ENCODE measurements around the gene ARRDC4. TPM values are rescaled to one million over a fixed set of nuclear protein-coding genes. Genes with fewer than 3 reads are reported as not detected.

Gene ARRDC4
- total and polyA plus RNA-seq, 12 donors = 15.1 to 61.9 (median 25.3) TPM

GRCh38 chr15:97947465-97948260 is 12.8 kb upstream of the ARRDC4 start:
- H3K9me3 ChIP-seq (replicated peaks in 1 of 3) = no peaks in the 10 kb centered on the region
- 81 to 87% (median 84%) methylated on average over 14 of the region's 14 CpGs for WGBS, 4 donors
- no peaks in the 10 kb centered on the region for H3K4me1 ChIP-seq (replicated peaks in 1 of 2)
- no peak overlapping the region for H3K27ac ChIP-seq
- no peak overlapping the region for H3K4me3 ChIP-seq
- intact Hi-C loops (cut with DNase I) = no loop called here
- H3K36me3 ChIP-seq (replicated peaks in 1 of 2) = no peaks in the 10 kb centered on the region
- no peaks in the 10 kb centered on the region for H3K27me3 ChIP-seq
- no peak for DNase-seq
- no peak for TF ChIP-seq POLR2A (IDR thresholded peaks at IDR 0.05)
- no peak for TF ChIP-seq CTCF (IDR thresholded peaks at IDR 0.05)

DNA sequence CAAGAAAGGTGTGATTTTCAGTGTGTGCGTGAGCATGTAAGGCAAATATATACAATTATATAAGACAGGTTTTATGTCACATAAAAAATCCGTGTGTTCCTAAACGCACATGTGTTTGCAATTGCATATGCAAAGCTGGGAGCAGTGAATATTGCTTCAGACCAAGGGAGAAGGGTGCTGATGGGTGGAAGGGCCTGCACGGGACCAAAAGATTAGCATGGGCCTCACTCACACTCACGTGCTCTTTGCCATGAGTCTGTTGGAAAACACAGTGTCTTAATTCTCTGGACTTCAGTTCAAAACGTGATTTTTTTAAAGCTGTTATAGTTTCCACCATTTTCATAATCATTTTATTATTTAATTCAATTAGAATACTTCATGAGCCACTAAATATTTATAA is 7.2 kb upstream of the ARRDC4 start:
- Histone ChIP-seq H3K4me3 (no peak overlapping the region), H3K27me3 (no peaks in the 10 kb centered on the region), H3K4me1 (replicated peaks in 1 of 2) (no peaks in the 10 kb centered on the region), H3K27ac (no peak overlapping the region), H3K36me3 (replicated peaks in 1 of 2) (no peaks in the 10 kb centered on the region), H3K9me3 (replicated peaks in 1 of 3) (no peaks in the 10 kb centered on the region)
- DNase-seq = no peak
- no peak for TF ChIP-seq POLR2A (IDR thresholded peaks at IDR 0.05)
- no peak for TF ChIP-seq CTCF (IDR thresholded peaks at IDR 0.05)
- WGBS, 4 donors = 75 to 83% (median 79%) methylated on average over 6 of the region's 6 CpGs
- intact Hi-C loops (cut with DNase I) = no loop called here

GRCh38 chr15:97953748-97954147 is 6.8 kb upstream of the ARRDC4 start:
- TF ChIP-seq CTCF (IDR thresholded peaks at IDR 0.05) (no peak), POLR2A (IDR thresholded peaks at IDR 0.05) (no peak)
- intact Hi-C loops (cut with DNase I) = no loop called here

DNA sequence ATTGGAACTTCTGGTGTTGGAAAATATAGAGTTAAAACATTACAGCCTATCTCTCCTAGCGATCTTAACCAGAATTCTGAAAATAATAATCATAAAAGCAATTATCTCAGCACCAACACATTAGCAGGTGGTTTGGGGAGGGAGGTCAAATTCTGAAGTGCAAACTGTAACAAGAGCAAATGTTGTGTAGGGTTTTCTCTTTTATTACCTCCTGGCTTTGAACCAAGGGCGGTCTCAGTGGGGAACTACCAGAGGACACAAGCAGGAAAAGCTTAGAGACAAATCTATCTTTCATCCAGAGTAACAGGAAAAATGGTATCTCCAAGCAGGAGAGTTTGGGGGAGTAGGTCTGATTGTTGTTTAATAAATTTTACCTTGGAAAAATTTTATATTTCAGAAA is 5.5 kb upstream of the ARRDC4 start:
- Histone ChIP-seq H3K9me3 (replicated peaks in 1 of 3) (no peaks in the 10 kb centered on the region), H3K4me3 (no peak overlapping the region), H3K36me3 (replicated peaks in 1 of 2) (no peaks in the 10 kb centered on the region), H3K4me1 (replicated peaks in 1 of 2) (peaks cover 0 to 6% of the 10 kb centered on the region in 2 donors), H3K27me3 (no peaks in the 10 kb centered on the region), H3K27ac (no peak overlapping the region)
- intact Hi-C loops (cut with DNase I) = no loop called here
- DNase-seq = no peak
- WGBS, 4 donors = 81 to 90% (median 86%) methylated on average over 2 of the region's 2 CpGs
- no peak for TF ChIP-seq POLR2A (IDR thresholded peaks at IDR 0.05)
- no peak for TF ChIP-seq CTCF (IDR thresholded peaks at IDR 0.05)

More at GRCh38 chr15:97953748-97954147, 6.8 kb upstream of the ARRDC4 start:
- Histone ChIP-seq H3K9me3 (replicated peaks in 1 of 3) (no peaks in the 10 kb centered on the region), H3K27me3 (no peaks in the 10 kb centered on the region), H3K4me1 (replicated peaks in 1 of 2) (no peaks in the 10 kb centered on the region), H3K4me3 (no peak overlapping the region), H3K27ac (no peak overlapping the region), H3K36me3 (replicated peaks in 1 of 2) (no peaks in the 10 kb centered on the region)
- DNase-seq = no peak
- 88 to 93% (median 91%) methylated on average over 8 of the region's 8 CpGs for WGBS, 4 donors
